ENCODE measurements around the gene FGF7. TPM values are rescaled to one million over a fixed set of nuclear protein-coding genes. Genes with fewer than 3 reads are reported as not detected.
"Not testable (repeated sequence)": the region's sequence is repeated elsewhere in the genome, so short reads cannot be mapped to it uniquely, and the experiment has no call there.

The FGF7 gene
- total RNA-seq, 1 experiment from 2014 or later = 3.2 TPM

DNA sequence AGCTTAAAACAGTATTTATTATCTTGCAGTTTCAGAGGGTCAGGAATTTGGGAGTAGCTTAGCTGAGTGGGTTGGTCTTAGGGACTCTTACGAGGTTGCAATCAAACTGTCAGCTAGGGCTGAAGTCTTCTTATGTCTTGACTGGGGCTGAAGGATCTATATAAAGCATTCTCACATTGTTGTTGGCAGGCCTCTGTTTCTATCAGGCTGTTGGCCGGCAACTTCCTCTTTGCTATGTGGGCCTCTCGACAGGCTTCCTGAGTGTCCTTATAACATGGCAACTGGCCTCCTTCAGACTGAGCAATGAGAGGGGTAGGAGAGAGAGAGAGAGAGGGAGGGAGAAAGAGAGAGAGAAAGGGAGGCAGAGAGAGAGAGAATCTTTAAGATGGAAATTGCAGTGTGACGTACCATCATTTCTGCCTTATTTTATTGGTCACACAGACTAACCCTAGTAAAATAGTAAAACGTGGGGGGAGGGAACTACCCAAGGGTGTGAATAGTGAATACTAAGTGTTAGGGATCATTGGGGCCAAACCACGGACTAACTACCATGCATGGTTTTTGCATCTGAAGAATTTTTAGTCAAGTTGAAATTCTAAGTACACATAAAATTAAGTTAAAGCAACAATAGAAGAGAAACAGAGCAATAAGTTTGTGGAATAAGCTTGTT, 16.1 kb downstream of the FGF7 start:
- no peak for DNase-seq (ENCODE audit: low read depth)

DNA sequence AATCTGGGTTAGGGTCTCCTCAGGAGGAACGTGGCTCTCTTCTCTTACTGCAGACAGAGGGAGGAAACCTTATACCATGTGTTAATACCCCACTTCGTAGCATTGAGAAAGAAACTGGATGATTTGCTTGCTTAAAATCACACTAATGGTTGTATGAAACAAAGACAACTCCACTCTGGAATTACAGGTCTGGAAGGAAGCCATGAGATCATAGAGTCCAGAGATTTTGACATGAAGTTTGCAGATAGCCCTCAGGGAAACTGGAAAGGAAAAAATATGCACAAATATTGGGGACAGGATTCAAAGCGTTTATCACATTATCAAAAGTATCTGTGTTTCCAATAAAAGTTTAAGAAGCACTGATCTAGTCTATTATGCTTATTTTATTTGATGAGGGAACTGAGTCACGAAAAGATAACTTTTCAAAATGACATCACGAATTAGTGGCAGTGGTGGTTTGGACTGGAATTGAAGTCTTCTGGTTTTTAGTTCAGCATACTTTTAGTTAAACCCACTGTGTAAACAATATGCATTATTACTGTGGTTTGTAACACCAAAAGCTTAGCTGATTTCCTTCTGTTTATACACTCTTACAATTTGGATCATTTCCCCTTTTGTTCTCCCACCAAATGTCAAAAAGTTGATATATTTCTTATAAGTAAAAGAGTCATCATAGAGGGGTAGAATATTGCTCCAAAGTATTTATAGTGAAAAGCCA, 16.8 kb downstream of the FGF7 start:
- DNase-seq (ENCODE audit: low read depth) = no peak

DNA sequence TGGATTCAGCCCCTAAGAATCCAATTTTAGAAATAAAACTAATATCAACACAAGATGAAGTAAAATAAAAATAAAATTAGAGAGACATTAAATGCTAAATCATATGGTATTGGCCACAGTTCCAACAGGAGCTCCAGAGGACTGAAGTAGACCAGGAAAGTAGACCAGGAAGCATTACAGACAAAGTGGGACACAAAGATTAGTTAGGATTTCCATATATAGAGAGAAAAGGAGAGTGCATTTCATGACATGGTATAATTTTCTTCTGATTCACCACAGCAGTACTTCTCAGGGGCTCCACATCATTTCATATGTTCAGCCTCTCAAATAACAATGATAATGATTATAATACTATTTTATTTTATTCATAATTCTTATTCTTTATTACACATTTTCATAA, 18.3 kb downstream of the FGF7 start:
- no peak for DNase-seq (ENCODE audit: low read depth)

DNA sequence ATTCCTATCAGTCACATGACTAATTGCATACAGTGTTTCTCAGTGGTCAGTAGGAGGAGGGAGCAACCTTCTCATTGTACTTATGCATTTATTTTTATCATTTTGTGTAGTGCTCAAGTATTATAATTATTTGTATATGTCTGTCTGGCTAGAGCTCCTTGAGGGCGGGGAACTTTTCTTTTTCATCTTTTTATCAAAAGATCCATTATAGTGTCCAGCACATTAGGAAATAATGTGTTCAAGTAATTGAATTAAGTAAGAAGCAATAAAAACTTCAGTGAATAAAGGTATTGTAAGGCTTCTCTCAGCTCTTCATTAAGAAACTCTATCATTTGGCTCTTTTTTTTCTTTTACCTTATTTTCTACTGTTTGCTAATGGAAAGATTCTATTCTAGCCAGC, 18.8 kb downstream of the FGF7 start:
- DNase-seq (ENCODE audit: low read depth) = no peak

DNA sequence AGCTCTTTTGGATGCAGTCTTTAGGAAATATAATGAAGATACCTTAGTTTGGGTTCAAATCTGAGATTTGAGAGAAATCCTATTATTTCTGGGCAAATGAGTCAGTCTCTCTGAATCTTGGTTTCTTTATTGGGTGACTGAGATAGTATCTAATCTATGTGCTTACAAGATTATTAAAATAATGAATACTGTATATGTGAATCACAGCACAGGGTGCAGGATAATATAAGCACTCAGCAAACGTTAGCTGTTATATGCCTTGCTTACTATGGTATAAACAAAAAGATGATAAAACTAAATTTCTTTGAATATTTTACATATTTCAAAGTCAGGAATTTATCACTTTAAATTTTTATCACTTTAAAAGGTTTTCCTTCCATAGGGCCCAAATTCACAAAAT, 29.6 kb downstream of the FGF7 start:
- no peak for DNase-seq (ENCODE audit: low read depth)

DNA sequence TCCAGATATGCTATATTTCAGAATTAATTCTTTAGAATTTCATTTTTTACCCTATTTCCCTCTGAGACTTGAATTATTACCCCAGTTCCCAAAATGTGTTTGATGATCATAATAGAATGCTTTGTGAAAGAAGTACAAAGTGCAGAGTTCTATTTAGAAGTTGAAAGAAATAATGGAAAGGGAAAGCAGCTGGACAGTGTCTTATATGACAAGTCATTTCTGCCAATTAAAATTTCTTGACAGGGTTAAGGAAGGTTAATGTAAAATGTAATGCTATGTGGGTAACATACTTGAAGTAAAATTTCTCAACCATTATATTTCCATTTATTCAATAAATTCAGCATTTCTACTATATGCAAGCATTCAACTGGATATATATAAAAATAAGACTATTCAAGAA, 33.1 kb downstream of the FGF7 start:
- DNase-seq (ENCODE audit: low read depth) = no peak

DNA sequence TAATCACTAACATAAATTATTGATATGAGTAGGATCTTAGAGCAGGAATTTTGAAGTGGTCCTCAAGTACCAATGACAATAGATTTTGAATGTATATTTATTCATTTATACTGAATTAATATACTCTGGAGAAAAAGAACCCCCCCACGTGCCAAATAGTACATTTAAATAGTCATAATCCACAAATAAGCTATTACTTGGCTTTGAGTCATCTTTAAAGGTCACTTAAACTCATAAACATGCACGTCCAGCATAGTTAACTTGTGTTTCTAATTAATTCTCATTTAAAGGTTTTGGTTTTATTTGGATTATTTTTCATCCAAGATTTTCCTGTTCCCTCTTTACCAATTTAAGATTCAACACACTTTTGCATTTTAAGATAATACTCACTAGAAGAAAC, 35.1 kb downstream of the FGF7 start:
- no peak for DNase-seq (ENCODE audit: low read depth)

DNA sequence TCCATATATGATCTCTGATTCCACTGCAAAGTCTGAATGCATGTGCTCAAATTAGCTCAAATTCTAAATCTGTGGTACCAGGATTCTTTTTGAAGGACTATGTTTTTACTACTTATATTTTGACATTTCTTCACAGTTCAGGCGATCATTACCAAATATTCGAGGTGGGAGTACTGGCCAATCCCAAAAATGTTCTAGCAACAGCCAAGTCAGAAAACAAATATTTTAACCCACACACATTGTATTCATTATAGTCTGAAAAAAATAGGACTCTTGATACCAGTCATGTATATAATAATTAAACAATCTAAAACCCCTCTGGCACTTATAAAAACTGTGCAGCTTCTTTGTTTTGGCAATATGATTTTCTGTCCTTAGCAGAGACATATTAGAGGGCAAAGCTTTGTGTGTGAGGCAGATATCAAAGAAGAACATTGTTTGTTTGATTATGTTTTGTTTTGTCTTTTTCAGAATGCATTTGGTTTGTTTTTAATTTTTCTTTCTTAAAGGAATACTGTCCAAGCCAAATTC, 37.4 kb downstream of the FGF7 start:
- no peak for DNase-seq (ENCODE audit: low read depth)

DNA sequence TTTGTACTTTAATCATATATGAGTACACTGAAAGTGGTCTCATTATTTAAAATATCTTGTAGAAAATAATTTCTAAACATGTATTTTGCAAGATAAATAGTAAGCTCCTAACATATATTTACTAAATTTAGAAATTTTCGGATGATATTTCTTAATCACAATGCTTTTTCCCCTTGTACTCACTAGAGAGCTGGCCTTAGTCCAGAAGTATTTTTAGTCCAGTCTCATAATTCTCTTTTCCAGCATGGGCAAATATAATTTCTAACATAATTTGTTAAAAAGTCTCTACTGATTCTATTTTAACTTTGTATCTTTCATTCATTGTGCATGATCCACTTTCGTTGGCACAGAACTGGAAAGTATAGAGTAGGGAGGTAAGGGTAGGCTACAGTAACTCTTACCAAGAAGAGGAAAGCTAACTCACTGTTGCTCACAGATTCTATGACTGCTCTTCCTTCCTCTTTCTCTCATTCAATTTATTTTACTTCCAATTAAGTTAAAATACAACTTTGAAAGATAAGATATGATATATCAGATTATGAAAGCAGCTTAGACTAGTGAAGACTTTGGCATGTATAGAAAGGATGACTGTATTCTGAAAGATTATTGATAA, 39.3 kb downstream of the FGF7 start:
- DNase-seq (ENCODE audit: low read depth) = no peak

DNA sequence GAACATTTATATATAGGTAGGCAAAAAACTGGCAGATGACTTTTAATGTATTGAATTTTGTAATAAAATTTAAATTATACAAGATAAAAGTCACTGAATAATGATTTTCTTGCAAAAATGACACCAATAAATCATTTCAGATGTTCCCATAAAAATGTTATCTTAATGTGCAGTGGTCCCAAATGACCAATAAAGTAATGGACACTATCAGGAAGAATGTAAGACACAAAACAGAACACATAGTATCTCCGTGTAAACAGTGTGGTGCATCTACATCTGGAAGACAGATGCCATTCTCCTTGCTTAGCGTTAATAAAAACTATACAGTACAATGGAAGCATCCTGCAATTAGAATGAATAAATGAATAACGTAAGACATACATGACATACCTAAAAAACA, 41.5 kb downstream of the FGF7 start:
- no peak for DNase-seq (ENCODE audit: low read depth)

DNA sequence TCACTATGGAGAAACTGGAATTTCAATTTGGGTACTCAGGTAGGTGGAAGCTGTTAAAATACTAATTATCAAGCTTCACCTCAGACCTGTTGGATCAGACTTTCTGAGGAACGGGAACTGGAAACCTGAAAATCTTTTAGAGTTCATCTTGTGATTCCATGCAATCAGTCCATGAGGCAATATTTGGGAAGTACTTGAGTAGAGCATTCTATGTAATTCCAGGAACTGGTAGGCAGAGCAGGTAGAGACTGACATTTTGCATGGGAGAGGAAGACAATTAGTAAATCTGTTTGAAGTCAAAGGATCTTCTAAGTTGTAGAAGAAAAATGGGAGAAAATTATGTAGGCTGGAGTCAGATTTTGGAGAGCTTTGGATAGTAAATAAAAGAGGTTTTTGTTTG, 43.1 kb downstream of the FGF7 start:
- DNase-seq (ENCODE audit: low read depth) = no peak

DNA sequence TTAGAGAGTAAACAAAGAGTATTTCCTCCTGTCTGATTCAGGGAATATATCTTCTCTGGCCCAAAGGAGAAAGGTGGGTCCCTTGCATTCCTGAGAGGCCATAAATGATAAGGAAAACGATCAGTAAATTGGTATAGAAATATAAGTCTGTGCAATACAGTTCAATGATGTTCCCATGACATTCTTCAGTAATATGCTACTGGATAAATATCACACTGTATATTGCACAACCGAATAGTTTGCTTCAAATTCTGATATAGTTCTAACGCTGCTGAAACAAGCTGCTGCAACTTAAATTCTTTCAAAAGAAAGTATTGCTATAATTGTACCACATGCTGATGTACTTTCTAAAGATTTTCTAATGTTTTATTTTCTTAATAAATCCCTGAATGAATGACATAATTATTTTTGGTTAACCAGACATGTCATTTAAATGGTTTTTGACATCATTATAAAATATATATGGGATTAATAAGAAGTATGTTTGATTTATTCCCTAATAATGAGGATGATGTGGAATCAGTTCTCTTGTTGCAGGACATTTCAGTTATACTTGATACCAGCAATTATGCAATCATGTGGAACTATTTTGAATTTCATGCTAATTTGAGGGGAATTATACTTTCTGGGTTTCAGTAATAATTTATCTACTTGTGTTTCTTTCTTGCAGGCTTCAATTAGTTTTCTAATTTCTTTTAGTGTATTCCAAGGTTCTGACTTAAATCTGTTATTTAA, 44.9 kb downstream of the FGF7 start:
- no peak for DNase-seq (ENCODE audit: low read depth)

DNA sequence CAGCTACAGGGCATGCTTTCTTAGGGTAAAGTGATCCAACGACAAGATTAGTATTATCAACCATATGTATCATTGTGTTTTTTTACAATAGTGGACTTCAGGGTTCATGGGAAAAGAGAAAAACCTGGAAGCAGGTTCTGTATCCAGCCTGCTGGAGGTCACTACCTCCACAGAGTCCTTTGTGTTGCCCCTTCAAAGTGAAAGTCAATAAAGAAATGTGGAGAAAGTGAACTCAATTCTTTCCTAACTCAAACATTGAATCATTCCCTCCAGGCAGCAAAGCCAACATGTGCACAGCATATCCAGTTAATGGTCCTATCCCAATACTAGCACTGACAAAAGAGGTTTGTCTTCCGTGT, 45.4 kb downstream of the FGF7 start:
- peak; percentile 73 for DNase-seq (ENCODE audit: low read depth)

DNA sequence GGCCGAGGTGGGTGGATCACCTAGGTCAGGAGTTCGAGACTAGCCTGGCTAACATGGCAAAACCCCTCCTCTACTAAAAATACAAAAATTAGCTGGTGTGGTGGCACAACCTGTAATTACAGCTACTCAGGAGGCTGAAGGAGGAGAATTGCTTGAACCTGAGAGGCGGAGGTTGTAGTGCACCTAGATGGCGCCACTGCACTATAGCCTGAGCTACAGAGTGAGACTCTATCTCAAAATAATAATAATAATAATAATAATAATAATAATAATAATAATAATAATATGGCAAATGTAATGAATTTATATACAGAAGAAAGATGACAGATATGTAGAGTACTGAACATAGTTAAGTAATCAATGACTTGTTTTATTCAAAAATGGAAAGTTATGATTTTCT, 48.2 kb downstream of the FGF7 start:
- peak; percentile 13 for DNase-seq (ENCODE audit: low read depth)

DNA sequence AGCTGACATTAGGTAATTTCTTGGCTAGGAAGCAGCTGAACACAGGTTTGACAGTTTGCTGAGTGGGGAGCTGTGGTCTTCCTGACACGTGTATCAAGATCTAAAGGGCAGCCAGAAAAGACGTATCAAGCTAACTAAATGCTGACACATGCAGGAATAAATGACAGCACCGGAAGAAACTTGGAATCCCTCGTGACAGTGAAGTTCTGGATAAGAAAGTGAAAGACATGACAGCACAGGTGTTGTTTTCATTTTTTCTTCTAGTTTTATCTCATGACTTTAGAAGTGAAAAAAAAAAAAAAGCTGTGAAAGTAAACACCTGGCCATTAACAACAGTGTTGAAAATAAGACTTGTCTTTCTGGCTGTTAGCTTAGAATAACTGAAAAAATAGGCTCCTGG, 48.7 kb downstream of the FGF7 start:
- DNase-seq (ENCODE audit: low read depth) = no peak

DNA sequence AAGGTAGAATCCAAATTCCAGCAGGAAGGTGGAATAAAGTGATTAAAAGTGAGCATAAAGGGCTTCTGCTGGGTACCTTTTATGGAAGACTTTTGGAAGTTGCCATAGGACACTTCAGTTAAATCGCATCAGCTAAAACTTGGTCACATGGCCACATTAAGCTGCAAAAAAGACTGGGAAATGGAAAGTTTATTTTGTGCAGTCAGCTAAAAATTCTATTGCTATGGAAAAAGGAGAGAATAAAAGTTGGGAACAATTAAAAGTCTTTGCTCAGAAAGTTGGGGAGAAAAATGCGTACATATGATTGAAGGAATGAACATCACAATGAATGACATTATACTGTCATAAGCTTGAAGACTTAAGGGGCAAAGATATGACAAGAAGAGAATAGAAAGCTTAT, 49.3 kb downstream of the FGF7 start:
- no peak for DNase-seq (ENCODE audit: low read depth)

DNA sequence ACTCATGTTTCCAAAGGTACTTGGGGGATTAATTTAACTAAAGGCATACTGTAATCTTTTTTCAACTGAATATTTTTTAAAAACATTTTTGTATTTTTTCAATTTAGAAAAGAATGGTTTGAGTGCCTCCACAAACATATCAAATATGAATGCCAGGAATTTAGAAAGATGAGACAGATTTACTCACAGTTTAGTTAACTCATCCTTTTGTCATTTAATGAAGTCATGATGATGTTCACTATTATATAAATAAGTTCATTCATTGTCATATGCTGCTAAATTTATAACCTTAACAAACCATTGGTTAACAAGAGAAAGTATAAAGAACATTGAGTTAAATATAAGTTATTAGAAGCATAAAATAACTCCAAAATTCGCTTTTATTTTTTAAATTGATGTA, 50.0 kb downstream of the FGF7 start:
- no peak for DNase-seq (ENCODE audit: low read depth)

DNA sequence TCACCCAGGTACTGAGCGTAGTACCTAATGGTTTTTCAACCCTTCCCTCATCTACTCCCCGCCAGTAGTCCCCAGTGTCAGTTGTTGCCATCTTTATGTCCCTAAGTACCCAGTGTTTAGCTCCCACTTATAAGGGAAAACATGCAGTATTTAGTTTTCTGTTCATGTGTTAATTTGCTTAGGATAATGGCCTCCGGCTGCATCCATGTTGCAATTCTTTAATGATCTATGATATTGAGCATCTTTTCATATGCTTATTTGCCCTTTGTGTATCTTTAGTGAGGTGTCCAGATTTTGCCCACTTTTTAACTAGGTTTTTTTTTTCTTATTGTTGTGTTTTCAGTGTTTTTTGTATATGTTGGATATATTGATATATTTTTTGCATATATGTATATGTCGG, 55.0 kb downstream of the FGF7 start:
- not testable (repeated sequence) for DNase-seq (ENCODE audit: low read depth)

DNA sequence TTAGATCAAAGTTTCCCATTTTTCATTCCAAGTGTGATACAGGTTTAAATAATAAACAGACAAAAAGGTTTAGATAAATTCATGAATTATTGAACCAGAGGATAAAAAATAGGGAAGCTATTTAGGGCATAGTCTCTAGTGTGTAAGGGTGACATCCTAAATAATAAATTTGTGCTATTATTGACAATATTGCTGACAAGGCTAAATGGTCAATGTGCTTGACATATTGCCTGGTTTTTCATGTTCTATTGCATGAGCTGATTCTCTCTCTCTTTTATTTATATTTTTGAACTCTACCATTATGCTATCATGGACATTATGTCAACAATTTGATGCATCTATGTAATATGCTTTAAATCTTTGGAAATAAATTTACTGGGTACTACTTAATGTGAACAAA, 55.9 kb downstream of the FGF7 start:
- DNase-seq (ENCODE audit: low read depth) = not testable (repeated sequence)

DNA sequence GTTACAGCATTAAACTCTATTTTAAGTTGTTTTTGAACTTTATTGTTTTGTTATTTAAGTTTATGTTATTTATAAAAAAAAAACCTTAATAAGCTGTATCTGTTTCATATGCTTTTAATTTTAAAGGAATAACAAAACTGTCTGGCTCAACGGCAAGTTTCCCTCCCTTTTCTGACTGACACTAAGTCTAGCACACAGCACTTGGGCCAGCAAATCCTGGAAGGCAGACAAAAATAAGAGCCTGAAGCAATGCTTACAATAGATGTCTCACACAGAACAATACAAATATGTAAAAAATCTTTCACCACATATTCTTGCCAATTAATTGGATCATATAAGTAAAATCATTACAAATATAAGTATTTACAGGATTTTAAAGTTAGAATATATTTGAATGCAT, 62.4 kb downstream of the FGF7 start:
- peak; percentile 17 for DNase-seq (ENCODE audit: low read depth)

DNA sequence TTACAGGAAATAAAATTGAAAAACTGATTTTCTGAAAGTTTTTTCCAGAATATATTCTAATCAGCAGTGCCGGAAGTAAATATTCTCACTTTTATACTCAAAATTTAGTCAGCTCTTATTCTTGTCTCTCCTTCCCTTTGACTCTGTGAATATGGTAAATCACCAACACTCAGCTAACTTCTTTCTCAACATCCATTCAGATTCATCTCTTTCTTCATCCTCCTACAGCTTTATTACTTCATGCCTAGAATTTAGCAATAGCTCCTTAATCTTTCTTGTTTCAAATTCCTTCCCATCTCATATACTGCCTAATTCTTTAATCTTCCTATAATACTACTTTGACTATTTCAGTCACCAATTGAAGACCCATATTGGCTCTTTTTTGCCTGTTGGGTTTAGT, 67.9 kb downstream of the FGF7 start:
- no peak for DNase-seq (ENCODE audit: low read depth)

DNA sequence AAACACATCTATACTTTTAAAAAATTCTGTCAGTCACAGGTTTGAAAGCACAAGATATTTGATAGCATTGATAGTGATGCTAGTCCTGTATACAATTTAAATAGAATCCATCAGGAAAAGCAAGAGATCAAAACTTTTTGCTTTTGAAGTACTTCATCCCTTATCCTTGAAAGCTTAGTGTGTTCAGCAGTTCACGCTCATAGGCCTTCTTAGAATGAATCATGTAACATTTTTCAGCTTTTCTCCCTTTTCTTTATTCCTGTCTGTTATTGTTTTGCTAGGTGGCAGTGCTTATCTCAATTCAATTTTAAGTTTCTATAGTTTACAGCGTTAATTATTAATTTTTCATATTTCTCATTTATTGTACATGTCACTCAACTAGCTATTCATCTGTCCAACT, 69.1 kb downstream of the FGF7 start:
- no peak for DNase-seq (ENCODE audit: low read depth)

DNA sequence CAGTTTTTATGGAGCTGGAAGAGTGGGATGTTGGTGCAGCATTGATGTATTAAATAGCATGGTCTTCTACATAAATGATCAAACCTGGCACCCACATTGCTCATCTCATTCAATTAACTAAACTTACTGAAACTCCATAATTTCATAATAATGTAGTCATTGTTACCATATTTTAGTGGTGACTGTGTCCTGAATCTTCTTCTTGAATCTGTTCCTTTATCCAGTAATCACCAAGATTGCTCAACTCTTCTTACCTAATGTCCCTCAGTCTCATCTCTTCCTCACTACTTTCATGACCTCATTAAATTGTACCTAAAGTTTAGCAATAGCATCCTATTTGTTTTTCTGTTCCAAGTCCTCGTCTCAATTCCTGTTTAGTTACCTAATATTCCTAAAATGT, 69.8 kb downstream of the FGF7 start:
- peak; percentile 11 for DNase-seq (ENCODE audit: low read depth)

Measured in RPMI7951 (cell line).